ENCODE data around the gene PSMG3. TPM values are rescaled to one million over a fixed set of nuclear protein-coding genes. Genes with fewer than 3 reads are reported as not detected.

The PSMG3 gene
- total RNA-seq, 1 donor from 2014 or later, result 35.2 TPM

GRCh38 chr7:1592299-1592871 is 22.6 kb upstream of the PSMG3 start:
- H3K9me3 Mint-ChIP-seq, result no peaks in the 10 kb centered on the region
- no peak for DNase-seq (ENCODE audit: extremely low spot score, unreplicated experiment)
- TF ChIP-seq CTCF (conservative IDR thresholded peaks at IDR 0.05), result no peak
- no peak overlapping the region for H3K4me3 Mint-ChIP-seq
- H3K4me1 Mint-ChIP-seq (ENCODE audit: unreplicated experiment), result peaks cover 5% of the 10 kb centered on the region
- H3K36me3 Mint-ChIP-seq, result no peaks in the 10 kb centered on the region
- H3K27ac Mint-ChIP-seq, result no peak overlapping the region
- H3K27me3 Mint-ChIP-seq, result peaks cover 49% of the 10 kb centered on the region

GRCh38 chr7:1591876-1592275 is 22.0 kb upstream of the PSMG3 start:
- H3K4me1 Mint-ChIP-seq (ENCODE audit: unreplicated experiment), result peaks cover 5% of the 10 kb centered on the region
- H3K4me3 Mint-ChIP-seq, result no peak overlapping the region
- no peak overlapping the region for H3K27ac Mint-ChIP-seq
- no peaks in the 10 kb centered on the region for H3K9me3 Mint-ChIP-seq
- no peaks in the 10 kb centered on the region for H3K36me3 Mint-ChIP-seq
- DNase-seq (ENCODE audit: extremely low spot score, unreplicated experiment), result no peak
- no peak for TF ChIP-seq CTCF (conservative IDR thresholded peaks at IDR 0.05)
- H3K27me3 Mint-ChIP-seq, result peaks cover 47% of the 10 kb centered on the region

- H3K9me3 Mint-ChIP-seq, result no peaks in the 10 kb centered on the region
- TF ChIP-seq CTCF (conservative IDR thresholded peaks at IDR 0.05), result no peak
- H3K27me3 Mint-ChIP-seq, result peaks cover 44% of the 10 kb centered on the region
- DNase-seq (ENCODE audit: extremely low spot score, unreplicated experiment), result no peak
- H3K4me1 Mint-ChIP-seq (ENCODE audit: unreplicated experiment), result peaks cover 5% of the 10 kb centered on the region
- H3K36me3 Mint-ChIP-seq, result no peaks in the 10 kb centered on the region
- no peak overlapping the region for H3K27ac Mint-ChIP-seq
- no peak overlapping the region for H3K4me3 Mint-ChIP-seq
Measured at GRCh38 chr7:1591396-1591795, 21.6 kb upstream of the PSMG3 start.

- Mint-ChIP-seq H3K36me3 (no peaks in the 10 kb centered on the region), H3K27ac (no peak overlapping the region), H3K27me3 (peaks cover 39% of the 10 kb centered on the region), H3K4me1 (ENCODE audit: unreplicated experiment) (peaks cover 5% of the 10 kb centered on the region), H3K9me3 (no peaks in the 10 kb centered on the region), H3K4me3 (no peak overlapping the region)
- TF ChIP-seq CTCF (conservative IDR thresholded peaks at IDR 0.05), result no peak
- no peak for DNase-seq (ENCODE audit: extremely low spot score, unreplicated experiment)
Measured at GRCh38 chr7:1590887-1591286, 21.1 kb upstream of the PSMG3 start.

- DNase-seq (ENCODE audit: extremely low spot score, unreplicated experiment), result no peak
- H3K27me3 Mint-ChIP-seq, result peaks cover 36% of the 10 kb centered on the region
- TF ChIP-seq CTCF (conservative IDR thresholded peaks at IDR 0.05), result no peak
- peaks cover 5% of the 10 kb centered on the region for H3K4me1 Mint-ChIP-seq (ENCODE audit: unreplicated experiment)
- no peaks in the 10 kb centered on the region for H3K36me3 Mint-ChIP-seq
- H3K27ac Mint-ChIP-seq, result no peak overlapping the region
- H3K4me3 Mint-ChIP-seq, result no peak overlapping the region
- H3K9me3 Mint-ChIP-seq, result no peaks in the 10 kb centered on the region
Measured at GRCh38 chr7:1590476-1590875, 20.6 kb upstream of the PSMG3 start.

GRCh38 chr7:1588978-1589377 is 19.1 kb upstream of the PSMG3 start:
- H3K4me1 Mint-ChIP-seq (ENCODE audit: unreplicated experiment), result peaks cover 5% of the 10 kb centered on the region
- DNase-seq (ENCODE audit: extremely low spot score, unreplicated experiment), result no peak
- H3K27ac Mint-ChIP-seq, result no peak overlapping the region
- no peaks in the 10 kb centered on the region for H3K9me3 Mint-ChIP-seq
- no peak overlapping the region for H3K4me3 Mint-ChIP-seq
- H3K36me3 Mint-ChIP-seq, result no peaks in the 10 kb centered on the region
- H3K27me3 Mint-ChIP-seq, result peaks cover 30% of the 10 kb centered on the region
- TF ChIP-seq CTCF (conservative IDR thresholded peaks at IDR 0.05), result no peak
